WERI-Rb-1 (cell line): ENCODE data around the gene AHI1.

ENCODE experiments used
- DNase-seq: peaks from one replicate; pipeline ENCODE4 v3.0.0-alpha.2; 2020
- H3K27ac ChIP-seq: fragments of 250-450 bp; sonication (Bioruptor Pico); 2 replicates; pipeline ENCODE4 v1.5.1; 2020; ENCODE audit warnings: mild to moderate bottlenecking, moderate library complexity
- H3K27me3 ChIP-seq: fragments of 250-450 bp; sonication (Bioruptor Pico); 2 replicates; pipeline ENCODE4 v1.5.1; 2021; ENCODE audit warnings: mild to moderate bottlenecking, low read depth, moderate library complexity; ENCODE audit not compliant: insufficient read depth, severe bottlenecking
- H3K36me3 ChIP-seq: fragments of 250-450 bp; sonication (Bioruptor Pico); 2 replicates; pipeline ENCODE4 v1.5.1; 2020; ENCODE audit warnings: mild to moderate bottlenecking, moderate library complexity
- H3K4me3 ChIP-seq: 2 replicates; pipeline ENCODE4 v1.5.1; 2011; ENCODE audit warnings: low read depth, mild to moderate bottlenecking, control low read depth, low read length
- H3K9me3 ChIP-seq: fragments of 250-450 bp; sonication (Bioruptor Pico); 2 replicates; pipeline ENCODE4 v1.5.1; 2021; ENCODE audit warnings: mild to moderate bottlenecking, moderate library complexity; ENCODE audit not compliant: severe bottlenecking
- CTCF ChIP-seq: IDR thresholded peaks from 2 replicates; pipeline ENCODE4 v1.5.1; 2011; ENCODE audit warnings: low read depth, mild to moderate bottlenecking, control low read depth, inconsistent platforms, low read length

Gene AHI1

GRCh38 chr6:135260612-135261011 lies 236.9 kb downstream of the AHI1 start:
- Histone ChIP-seq H3K9me3 (no peaks in the 10 kb centered on the region), H3K27ac (no peak overlapping the region), H3K27me3 (no peaks in the 10 kb centered on the region), H3K4me3 (no peak overlapping the region), H3K36me3 (no peaks in the 10 kb centered on the region)
- TF ChIP-seq CTCF = no peak
- DNase-seq = no peak

- no peak overlapping the region for H3K4me3 ChIP-seq
- H3K9me3 ChIP-seq = no peaks in the 10 kb centered on the region
- TF ChIP-seq CTCF = no peak
- no peak for DNase-seq
- no peaks in the 10 kb centered on the region for H3K36me3 ChIP-seq
- no peak overlapping the region for H3K27ac ChIP-seq
- no peaks in the 10 kb centered on the region for H3K27me3 ChIP-seq
Observed at GRCh38 chr6:135258970-135259369, 238.6 kb downstream of the AHI1 start.

- TF ChIP-seq CTCF = peak; percentile 20; the same call in 1 of the 2 replicates
- H3K9me3 ChIP-seq = no peaks in the 10 kb centered on the region
- H3K27me3 ChIP-seq = no peaks in the 10 kb centered on the region
- DNase-seq = no peak
- no peak overlapping the region for H3K27ac ChIP-seq
- no peak overlapping the region for H3K4me3 ChIP-seq
- no peaks in the 10 kb centered on the region for H3K36me3 ChIP-seq
Observed at GRCh38 chr6:135257631-135258405, 239.7 kb downstream of the AHI1 start.

GRCh38 chr6:135256866-135257265 lies 240.7 kb downstream of the AHI1 start:
- H3K4me3 ChIP-seq = no peak overlapping the region
- no peak for TF ChIP-seq CTCF
- no peaks in the 10 kb centered on the region for H3K27me3 ChIP-seq
- no peak for DNase-seq
- H3K36me3 ChIP-seq = no peaks in the 10 kb centered on the region
- no peaks in the 10 kb centered on the region for H3K9me3 ChIP-seq
- no peak overlapping the region for H3K27ac ChIP-seq

GRCh38 chr6:135254471-135254870 lies 243.1 kb downstream of the AHI1 start:
- H3K4me3 ChIP-seq = no peak overlapping the region
- no peak overlapping the region for H3K27ac ChIP-seq
- no peaks in the 10 kb centered on the region for H3K36me3 ChIP-seq
- no peaks in the 10 kb centered on the region for H3K9me3 ChIP-seq
- no peak for TF ChIP-seq CTCF
- DNase-seq = no peak
- H3K27me3 ChIP-seq = no peaks in the 10 kb centered on the region
